Natural killer cell (primary cell): Measurements from ENCODE around the gene C2CD3. TPM values are rescaled to one million over a fixed set of nuclear protein-coding genes. Genes with fewer than 3 reads are reported as not detected.

Experiments
- ATAC-seq, 3 donors: fragments of 150-1000 bp in 2 of 3; fragments of 200-7000 bp in 1 of 3; cut with Tn5 transposase; 1 replicate in 1 of 3; 2 replicates in 2 of 3; pipeline ENCODE4 v1.10.0; 2021; ENCODE audit warnings: mild to moderate bottlenecking in 2 of 3, moderate library complexity in 2 of 3
- DNase-seq, 2 donors: peaks; one replicate each; pipeline versions ENCODE4 v3.0.0 to v3.0.0-alpha.2; 2013 to 2021; ENCODE audit warnings: mixed read lengths in 1 of 2
- H3K27ac ChIP-seq: one replicate; pipeline ENCODE4 v1.5.1; 2013; ENCODE audit warnings: mild to moderate bottlenecking, low read length
- H3K27me3 ChIP-seq: one replicate; pipeline ENCODE4 v1.6.1; 2013; ENCODE audit warnings: low read length; ENCODE audit not compliant: control insufficient read depth, insufficient read depth
- H3K36me3 ChIP-seq: one replicate; pipeline ENCODE4 v1.6.1; 2013; ENCODE audit warnings: low read length; ENCODE audit not compliant: control insufficient read depth, insufficient read depth
- H3K4me1 ChIP-seq: one replicate; pipeline ENCODE4 v1.6.1; 2013; ENCODE audit warnings: low read length; ENCODE audit not compliant: control insufficient read depth, insufficient read depth
- H3K4me3 ChIP-seq: one replicate; pipeline ENCODE4 v1.5.1; 2013; ENCODE audit warnings: low read length
- H3K9me3 ChIP-seq: one replicate; pipeline ENCODE4 v1.6.1; 2013; ENCODE audit warnings: low read length; ENCODE audit not compliant: control insufficient read depth, insufficient read depth
- H3K27ac Mint-ChIP-seq, 2 donors: one replicate each; pipeline ENCODE4 v1.8.0; 2022; ENCODE audit warnings: mild to moderate bottlenecking in 2 of 2, mixed read lengths in 2 of 2, moderate library complexity in 1 of 2
- H3K27me3 Mint-ChIP-seq, 2 donors: one replicate each; pipeline ENCODE4 v1.8.0; 2022; ENCODE audit warnings: low read depth in 2 of 2, mixed read lengths in 2 of 2
- H3K36me3 Mint-ChIP-seq: one replicate; pipeline ENCODE4 v1.8.0; 2022; ENCODE audit warnings: mixed read lengths
- H3K4me1 Mint-ChIP-seq, 2 donors: one replicate each; pipeline ENCODE4 v1.8.0; 2022; ENCODE audit warnings: mixed read lengths in 2 of 2
- H3K4me3 Mint-ChIP-seq: one replicate; pipeline ENCODE4 v1.8.0; 2022; ENCODE audit warnings: mild to moderate bottlenecking, moderate library complexity, mixed read lengths
- H3K9me3 Mint-ChIP-seq, 2 donors: one replicate each; pipeline ENCODE4 v1.8.0; 2022; ENCODE audit warnings: mixed read lengths in 2 of 2
- CTCF ChIP-seq: fragments of 200-600 bp; IDR thresholded peaks from one replicate; pipeline ENCODE4 v1.8.0; 2022; ENCODE audit warnings: antibody characterized with exemption
- WGBS: methylation state at CpG from one replicate; pipeline ENCODE4 v1.1.7; 2013; ENCODE audit warnings: missing lambda C conversion rate; ENCODE audit not compliant: insufficient coverage; 5-methylcytosine and 5-hydroxymethylcytosine counted together
- intact Hi-C: fragments of 100-400 bp; cut with micrococcal nuclease; formaldehyde crosslinking; loops from one replicate; pipeline ENCODE4 v1.14.2; 2022
- total RNA-seq, 4 donors: library from RNA; stranded (reverse); fragments of 120-200 nt in 1 of 4; gene quantifications; one replicate each; pipeline versions ENCODE4 v1.2.3 to v1.2.4, GENCODE V29; 2013 to 2022

C2CD3 gene
- total RNA-seq, 3 donors from 2014 or later (not counting 1 experiment from before 2014, with no cell fraction given), result 55.0 to 67.6 (median 58.1) TPM

DNA sequence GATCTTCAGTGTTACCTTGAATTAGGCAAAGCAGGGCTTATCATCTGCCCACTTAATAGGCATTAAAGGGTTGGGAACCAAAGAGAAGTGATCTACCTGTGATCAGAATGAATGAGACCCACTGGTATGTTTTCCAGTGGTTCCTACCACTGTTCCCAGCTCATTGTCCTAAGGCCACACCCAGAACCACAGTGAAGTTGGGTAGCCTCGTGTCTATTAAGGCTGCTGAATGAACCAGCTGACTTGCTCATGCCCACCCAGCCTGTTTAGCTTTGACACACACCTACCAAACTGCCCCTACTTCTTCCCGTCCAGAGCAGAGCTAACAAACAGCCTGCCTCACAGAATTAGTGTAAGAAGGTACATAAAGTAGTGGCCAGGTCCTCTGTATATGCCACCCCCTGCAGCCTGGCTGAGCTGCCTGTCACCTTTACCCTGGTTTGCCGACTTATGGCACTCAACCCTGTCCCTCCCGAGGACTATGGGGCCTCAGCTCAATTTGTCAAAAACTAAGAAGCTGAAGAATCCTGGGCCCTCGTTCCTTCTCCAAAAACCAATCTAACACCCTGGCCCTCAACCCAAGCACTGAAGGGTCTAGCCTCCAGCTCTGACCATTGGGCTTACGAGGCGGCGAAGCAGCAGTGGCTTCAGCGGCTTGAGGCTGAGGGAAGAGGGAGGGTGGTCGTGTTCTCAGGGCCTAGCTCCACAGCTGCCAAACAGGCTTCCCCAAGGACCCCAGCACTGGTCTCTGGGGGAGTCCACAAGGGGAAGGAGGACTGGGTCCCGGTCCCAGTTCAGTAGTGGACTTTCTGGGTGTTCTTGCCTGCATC, 198.0 kb downstream of the C2CD3 start:
- H3K36me3 ChIP-seq, result peaks cover 40% of the 10 kb centered on the region
- H3K27me3 ChIP-seq, result no peaks in the 10 kb centered on the region
- peak overlapping the region; percentile 97 to 99 for H3K27ac Mint-ChIP-seq
- DNase-seq, result peak in 1 of 2 donors; percentile 28
- H3K4me3 Mint-ChIP-seq, result peak overlapping the region; percentile 73
- intact Hi-C loops, result no loop called here
- no peaks in the 10 kb centered on the region for H3K27me3 Mint-ChIP-seq
- H3K9me3 ChIP-seq, result no peaks in the 10 kb centered on the region
- peaks cover 23% of the 10 kb centered on the region for H3K36me3 Mint-ChIP-seq
- H3K4me1 Mint-ChIP-seq, result peaks cover 76 to 93% of the 10 kb centered on the region in 2 donors
- H3K4me3 ChIP-seq, result no peak overlapping the region
- 77% methylated on average over 11 of the region's 11 CpGs for WGBS
- no peaks in the 10 kb centered on the region for H3K9me3 Mint-ChIP-seq
- ATAC-seq, result no peak
- peaks cover 99% of the 10 kb centered on the region for H3K4me1 ChIP-seq
- no peak for TF ChIP-seq CTCF
- H3K27ac ChIP-seq, result peak overlapping the region; percentile 44

GRCh38 chr11:73972187-73972586, 198.6 kb downstream of the C2CD3 start:
- TF ChIP-seq CTCF, result no peak
- H3K4me3 Mint-ChIP-seq, result peak overlapping the region; percentile 73
- peaks cover 71 to 87% of the 10 kb centered on the region in 2 donors for H3K4me1 Mint-ChIP-seq
- Histone ChIP-seq H3K4me3 (no peak overlapping the region), H3K9me3 (no peaks in the 10 kb centered on the region), H3K27ac (peak overlapping the region; percentile 44), H3K4me1 (peaks cover 93% of the 10 kb centered on the region), H3K27me3 (no peaks in the 10 kb centered on the region), H3K36me3 (peaks cover 33% of the 10 kb centered on the region)
- intact Hi-C loops, result no loop called here
- peaks cover 21% of the 10 kb centered on the region for H3K36me3 Mint-ChIP-seq
- H3K9me3 Mint-ChIP-seq, result no peaks in the 10 kb centered on the region
- ATAC-seq (no peak), DNase-seq (peak in 1 of 2 donors; percentile 26)
- H3K27ac Mint-ChIP-seq, result peak overlapping the region; percentile 97 to 99
- WGBS, result 100% methylated on average over 1 of the region's 1 CpG
- H3K27me3 Mint-ChIP-seq, result no peaks in the 10 kb centered on the region

GRCh38 chr11:73971175-73971719, 199.6 kb downstream of the C2CD3 start:
- Histone ChIP-seq H3K4me3 (no peak overlapping the region), H3K27me3 (no peaks in the 10 kb centered on the region), H3K9me3 (no peaks in the 10 kb centered on the region), H3K27ac (peak overlapping the region; percentile 63), H3K36me3 (peaks cover 24% of the 10 kb centered on the region), H3K4me1 (peaks cover 85% of the 10 kb centered on the region)
- H3K4me1 Mint-ChIP-seq, result peaks cover 66 to 77% of the 10 kb centered on the region in 2 donors
- DNase-seq (peak in 1 of 2 donors; percentile 35), ATAC-seq (no peak)
- 65% methylated on average over 6 of the region's 6 CpGs for WGBS
- intact Hi-C loops, result no loop called here
- H3K4me3 Mint-ChIP-seq, result no peak overlapping the region
- H3K36me3 Mint-ChIP-seq, result peaks cover 15% of the 10 kb centered on the region
- no peaks in the 10 kb centered on the region for H3K9me3 Mint-ChIP-seq
- peak overlapping the region; percentile 97 to 99 for H3K27ac Mint-ChIP-seq
- H3K27me3 Mint-ChIP-seq, result no peaks in the 10 kb centered on the region
- no peak for TF ChIP-seq CTCF
